Activated CD4-positive, alpha-beta memory T cell treated with anti-CD3 and anti-CD28 coated beads, Interleukin-2, amount 10 ng/mL, durations not matched to agents 7 days and 5 days (primary cell): ENCODE measurements around the gene INO80C. TPM values are rescaled to one million over a fixed set of nuclear protein-coding genes. Genes with fewer than 3 reads are reported as not detected.

Source experiments
- CTCF ChIA-PET: fragments of 350-600 bp; sonication (Branson Sonifier 250); formaldehyde crosslinking; loops from one replicate; lab custom pipeline; 2021; ENCODE audit warnings: antibody characterized with exemption, inconsistent platforms; lab: Charles Lee
- POLR2A ChIA-PET: fragments of 350-600 bp; sonication (Branson Sonifier 250); formaldehyde crosslinking; loops from one replicate; lab custom pipeline; 2021; ENCODE audit warnings: antibody characterized with exemption; lab: Charles Lee
- DNase-seq: peaks from one replicate; pipeline ENCODE4 v3.0.0-alpha.2; 2020
- H3K27ac Mint-ChIP-seq: one replicate; pipeline ENCODE4 v1.8.0; 2021; ENCODE audit warnings: mild to moderate bottlenecking, mixed read lengths
- H3K27me3 Mint-ChIP-seq: one replicate; pipeline ENCODE4 v1.8.0; 2021; ENCODE audit warnings: mixed read lengths
- H3K36me3 Mint-ChIP-seq: one replicate; pipeline ENCODE4 v1.8.0; 2021; ENCODE audit warnings: low read depth, mixed read lengths
- H3K4me1 Mint-ChIP-seq: one replicate; pipeline ENCODE4 v1.8.0; 2021; ENCODE audit warnings: mixed read lengths
- H3K4me3 Mint-ChIP-seq: one replicate; pipeline ENCODE4 v1.8.0; 2021; ENCODE audit warnings: mild to moderate bottlenecking, mixed read lengths
- H3K9me3 Mint-ChIP-seq: one replicate; pipeline ENCODE4 v1.8.0; 2021; ENCODE audit warnings: mixed read lengths
- total RNA-seq, 2 experiments: library from RNA; stranded (reverse); gene quantifications; one replicate each; pipeline ENCODE4 v1.2.3, GENCODE V29; 2021

INO80C gene
- total RNA-seq, 2 experiments from 2014 or later = 18.4 to 18.8 TPM

DNA sequence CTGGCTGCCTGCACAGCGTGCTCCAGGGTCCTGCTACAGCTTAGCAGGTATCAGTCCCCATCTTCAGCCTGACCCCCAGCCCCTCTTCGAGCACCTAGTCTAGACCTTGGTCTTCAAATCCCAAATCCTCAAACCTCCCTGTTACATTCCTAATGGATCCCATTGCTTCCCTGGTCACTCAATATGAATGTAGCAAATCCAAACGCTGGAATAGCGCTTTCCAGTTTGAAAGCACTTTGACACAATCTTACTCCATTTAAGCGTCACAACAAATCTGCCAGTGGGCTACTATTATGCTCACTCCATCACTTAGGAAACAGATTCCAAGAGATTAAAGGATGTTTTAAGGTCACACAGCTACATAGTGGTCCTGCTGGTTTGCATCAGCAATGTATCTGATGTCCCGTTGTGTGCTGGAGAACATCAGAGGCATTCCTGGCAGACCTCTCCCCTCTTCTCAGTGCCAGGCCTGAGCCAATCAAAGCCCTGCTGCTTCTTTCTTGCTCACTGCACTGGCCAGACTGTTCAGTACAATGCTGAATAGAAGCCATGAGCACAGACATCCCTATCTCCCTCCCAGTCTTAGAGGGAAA lies 11.1 kb upstream of the INO80C start:
- Mint-ChIP-seq H3K27ac (no peak overlapping the region), H3K4me1 (no peaks in the 10 kb centered on the region), H3K36me3 (no peaks in the 10 kb centered on the region), H3K4me3 (no peak overlapping the region), H3K27me3 (no peaks in the 10 kb centered on the region), H3K9me3 (no peaks in the 10 kb centered on the region)
- CTCF ChIA-PET = no interaction called here
- no peak for DNase-seq
- POLR2A ChIA-PET = no interaction called here

GRCh38 chr18:35508030-35508429 lies 10.3 kb upstream of the INO80C start:
- H3K27me3 Mint-ChIP-seq = no peaks in the 10 kb centered on the region
- H3K4me1 Mint-ChIP-seq = no peaks in the 10 kb centered on the region
- no peak for DNase-seq
- CTCF ChIA-PET = interaction anchor here (1.0 kb wide), 1 partner anchor 10 kb away, joined by 3 read pairs; no protein-coding TSS in a partner anchor
- no peak overlapping the region for H3K27ac Mint-ChIP-seq
- H3K36me3 Mint-ChIP-seq = no peaks in the 10 kb centered on the region
- no peak overlapping the region for H3K4me3 Mint-ChIP-seq
- POLR2A ChIA-PET = no interaction called here
- no peaks in the 10 kb centered on the region for H3K9me3 Mint-ChIP-seq

DNA sequence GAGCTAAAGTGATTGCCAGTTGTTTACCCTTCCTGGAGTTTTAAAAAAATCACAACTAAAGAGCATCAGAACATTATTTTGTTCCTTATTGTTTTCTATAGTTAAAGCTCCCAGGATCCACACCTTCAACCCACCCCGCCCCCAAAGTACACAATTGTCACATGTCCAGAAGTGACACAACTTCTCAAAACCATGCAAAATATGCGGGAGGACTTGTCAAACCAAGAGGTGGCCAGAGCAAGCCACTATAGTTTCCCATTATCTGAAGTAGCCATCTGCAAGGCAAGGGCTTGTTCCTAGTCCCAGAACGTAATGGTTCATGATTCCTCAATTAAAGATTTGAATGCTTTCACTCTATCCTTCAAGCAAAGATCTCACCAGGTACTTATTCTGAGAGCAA lies 9.9 kb upstream of the INO80C start:
- CTCF ChIA-PET = interaction anchor here (1.0 kb wide), 1 partner anchor 9 kb away, joined by 3 read pairs; no protein-coding TSS in a partner anchor
- Mint-ChIP-seq H3K9me3 (no peaks in the 10 kb centered on the region), H3K27ac (no peak overlapping the region), H3K36me3 (no peaks in the 10 kb centered on the region), H3K27me3 (no peaks in the 10 kb centered on the region), H3K4me1 (no peaks in the 10 kb centered on the region), H3K4me3 (no peak overlapping the region)
- POLR2A ChIA-PET = no interaction called here
- no peak for DNase-seq

DNA sequence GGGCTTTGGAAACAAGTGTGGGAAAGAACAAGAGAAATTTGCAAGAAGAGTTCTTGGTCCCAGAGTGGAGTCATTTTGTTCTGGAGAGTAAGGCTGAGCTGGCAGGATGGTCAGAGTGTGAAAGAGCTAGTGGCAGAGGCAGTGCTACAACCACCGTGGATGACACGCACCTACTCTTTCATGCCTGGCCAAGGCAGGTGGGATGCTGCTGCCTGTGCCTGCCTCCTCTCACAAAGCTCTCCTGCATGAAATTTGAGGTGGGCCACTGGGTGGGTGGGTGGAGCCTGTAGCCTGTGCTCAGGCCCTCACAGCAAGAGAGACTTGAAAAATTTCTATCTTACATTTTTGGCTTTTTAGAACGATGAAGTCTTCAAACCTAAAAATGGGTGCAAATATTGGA lies 9.4 kb upstream of the INO80C start:
- Mint-ChIP-seq H3K27ac (no peak overlapping the region), H3K36me3 (no peaks in the 10 kb centered on the region), H3K9me3 (no peaks in the 10 kb centered on the region), H3K4me1 (peaks cover 1% of the 10 kb centered on the region), H3K4me3 (no peak overlapping the region), H3K27me3 (no peaks in the 10 kb centered on the region)
- ChIA-PET CTCF (interaction anchor here (1.0 kb wide), 1 partner anchor 9 kb away, joined by 3 read pairs; no protein-coding TSS in a partner anchor), POLR2A (no interaction called here)
- DNase-seq = no peak

DNA sequence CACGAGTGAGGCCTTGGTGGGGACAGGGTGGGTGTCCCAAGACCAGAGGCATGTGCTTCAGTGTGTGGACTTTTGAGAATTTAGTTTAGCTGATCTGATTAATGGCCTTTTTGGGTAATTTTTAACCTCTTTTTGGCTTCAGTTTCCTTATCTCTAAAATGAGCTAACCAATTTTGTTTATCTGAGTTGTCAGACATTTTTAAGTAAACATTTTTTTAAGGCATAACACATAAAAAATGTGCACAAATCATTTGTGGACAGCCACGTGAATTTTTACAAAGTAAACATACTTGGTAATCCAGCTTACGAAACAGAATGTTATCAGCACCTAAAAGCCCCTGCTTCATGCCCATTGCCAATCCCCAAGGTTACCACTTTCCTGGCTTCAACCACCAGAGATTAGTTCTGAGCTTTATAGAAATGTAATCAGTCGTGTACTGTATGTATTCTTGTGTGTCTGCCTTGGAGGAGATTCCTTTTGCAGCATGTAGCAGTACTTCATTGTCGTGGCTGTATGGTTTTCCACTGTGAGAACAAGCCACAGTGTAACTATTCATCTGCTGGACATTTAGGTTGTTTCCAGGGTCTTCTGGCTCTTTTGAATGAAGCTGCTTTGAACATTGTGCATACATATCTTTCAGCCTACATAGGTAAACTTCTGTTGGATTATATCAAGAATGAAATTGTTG lies 8.4 kb upstream of the INO80C start:
- no peak overlapping the region for H3K4me3 Mint-ChIP-seq
- ChIA-PET CTCF (no interaction called here), POLR2A (no interaction called here)
- DNase-seq = no peak
- no peaks in the 10 kb centered on the region for H3K9me3 Mint-ChIP-seq
- H3K4me1 Mint-ChIP-seq = peaks cover 3% of the 10 kb centered on the region
- H3K27me3 Mint-ChIP-seq = no peaks in the 10 kb centered on the region
- H3K36me3 Mint-ChIP-seq = no peaks in the 10 kb centered on the region
- H3K27ac Mint-ChIP-seq = no peak overlapping the region

DNA sequence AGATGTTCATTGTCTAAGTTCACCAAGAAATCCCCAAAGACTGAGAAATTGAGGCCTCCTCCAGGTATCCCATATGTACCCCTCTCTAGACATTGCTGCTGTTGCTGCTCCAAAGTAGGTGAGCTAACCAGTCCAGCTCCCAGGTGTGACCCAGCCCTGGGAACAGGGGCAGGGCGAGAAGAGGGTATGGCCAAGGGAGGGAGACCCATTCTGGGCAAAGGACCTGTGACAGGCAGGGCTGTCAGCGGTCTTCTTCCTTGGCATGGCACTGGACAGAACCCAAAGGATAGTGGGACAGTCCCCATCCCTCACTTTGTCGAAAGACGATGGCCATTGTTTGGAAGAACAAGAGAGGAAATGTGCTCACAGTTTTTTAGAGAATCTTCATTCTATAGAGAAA lies 7.2 kb upstream of the INO80C start:
- Mint-ChIP-seq H3K9me3 (no peaks in the 10 kb centered on the region), H3K4me3 (no peak overlapping the region), H3K27me3 (no peaks in the 10 kb centered on the region), H3K36me3 (no peaks in the 10 kb centered on the region), H3K4me1 (peaks cover 5% of the 10 kb centered on the region), H3K27ac (no peak overlapping the region)
- POLR2A ChIA-PET = no interaction called here
- CTCF ChIA-PET = no interaction called here
- DNase-seq = no peak

- Mint-ChIP-seq H3K27me3 (no peaks in the 10 kb centered on the region), H3K27ac (no peak overlapping the region), H3K36me3 (no peaks in the 10 kb centered on the region), H3K4me3 (no peak overlapping the region), H3K9me3 (peaks cover 3% of the 10 kb centered on the region), H3K4me1 (peaks cover 15% of the 10 kb centered on the region)
- no peak for DNase-seq
- POLR2A ChIA-PET = no interaction called here
- CTCF ChIA-PET = interaction anchor here (0.6 kb wide), 1 partner anchor 95 kb away, joined by 4 read pairs; no protein-coding TSS in a partner anchor
These were observed 4.3 kb upstream of the INO80C start for GRCh38 chr18:35502052-35502451.

DNA sequence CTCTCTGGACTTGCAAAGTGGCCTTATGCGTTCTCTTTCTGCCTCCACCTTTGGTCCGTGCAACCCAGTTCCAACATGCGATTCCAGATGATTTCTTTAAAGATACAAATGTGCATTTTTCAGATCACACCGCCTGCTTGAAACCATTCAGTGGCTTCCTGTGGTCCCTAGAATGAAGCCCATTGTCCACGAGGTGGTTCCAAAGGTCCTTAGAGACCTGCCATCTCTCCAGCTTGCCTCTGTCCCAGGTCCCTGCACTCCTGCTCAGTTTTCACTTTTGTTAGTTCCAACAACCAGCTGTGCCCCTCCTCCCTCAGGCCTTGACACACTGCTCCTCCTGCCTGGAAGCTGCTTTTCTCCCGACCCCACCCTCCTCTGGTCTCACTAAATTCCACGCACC lies 3.6 kb upstream of the INO80C start:
- ChIA-PET CTCF (no interaction called here), POLR2A (no interaction called here)
- peaks cover 3% of the 10 kb centered on the region for H3K9me3 Mint-ChIP-seq
- peaks cover 20% of the 10 kb centered on the region for H3K4me1 Mint-ChIP-seq
- no peak for DNase-seq
- H3K27ac Mint-ChIP-seq = no peak overlapping the region
- H3K36me3 Mint-ChIP-seq = no peaks in the 10 kb centered on the region
- no peaks in the 10 kb centered on the region for H3K27me3 Mint-ChIP-seq
- H3K4me3 Mint-ChIP-seq = no peak overlapping the region

DNA sequence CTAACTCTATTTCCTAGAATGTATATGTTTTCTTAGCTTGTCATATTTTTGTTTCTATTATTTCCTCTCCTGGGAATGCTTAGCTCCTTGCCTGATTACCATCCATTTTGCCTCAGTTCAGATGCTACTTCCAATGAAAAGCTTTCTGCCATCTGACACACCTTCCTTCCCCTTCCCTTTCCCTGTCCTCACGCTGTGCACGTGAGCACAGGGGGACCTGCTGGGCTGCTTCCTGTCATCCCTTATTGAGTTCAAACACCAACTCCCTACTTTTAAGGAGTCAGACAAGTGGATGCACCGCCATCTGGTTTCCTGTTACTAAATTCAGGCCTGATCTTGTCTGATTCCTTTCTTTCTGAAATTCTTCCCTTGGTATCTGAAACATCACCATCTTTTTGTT lies 2.4 kb upstream of the INO80C start:
- H3K9me3 Mint-ChIP-seq = peaks cover 3% of the 10 kb centered on the region
- POLR2A ChIA-PET = no interaction called here
- CTCF ChIA-PET = no interaction called here

DNA sequence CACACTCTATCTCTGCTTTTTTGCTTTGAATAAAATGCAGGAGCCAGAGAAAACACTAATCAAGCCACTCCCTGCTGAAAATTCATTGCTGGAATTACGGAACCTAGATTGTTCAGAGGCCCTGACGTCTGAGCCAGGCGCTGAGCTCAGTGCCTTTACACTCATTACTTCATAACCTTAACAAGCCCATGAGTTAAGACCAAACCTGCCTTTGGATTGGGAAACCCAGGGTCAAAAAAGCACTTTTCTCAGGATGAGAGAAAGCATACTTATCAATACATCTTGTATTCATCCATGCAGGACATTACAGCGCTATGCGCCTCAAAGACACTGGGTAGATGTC lies 762 bp downstream of the INO80C start:
- POLR2A ChIA-PET = interaction anchor here (0.6 to 2.6 kb wide), 15 partner anchors 9 to 633 kb away, joined by 3 to 18 read pairs (median 5); partner anchors contain the start of genes ELP2, GALNT1, RMP24 and ZNF24
- H3K36me3 Mint-ChIP-seq = no peaks in the 10 kb centered on the region
- H3K4me3 Mint-ChIP-seq = peak overlapping the region; percentile 87
- no peaks in the 10 kb centered on the region for H3K27me3 Mint-ChIP-seq
- CTCF ChIA-PET = interaction anchor here (1.0 to 1.6 kb wide), 5 partner anchors 18 to 455 kb away, joined by 3 to 4 read pairs (median 3); partner anchors contain the start of gene ZSCAN30
- H3K4me1 Mint-ChIP-seq = peaks cover 26% of the 10 kb centered on the region
- no peak for DNase-seq
- peaks cover 3% of the 10 kb centered on the region for H3K9me3 Mint-ChIP-seq
- peak overlapping the region; percentile 91 for H3K27ac Mint-ChIP-seq

More for the DNA sequence above, 2.4 kb upstream of the INO80C start:
- DNase-seq = no peak
- Mint-ChIP-seq H3K4me3 (no peak overlapping the region), H3K36me3 (no peaks in the 10 kb centered on the region), H3K27ac (no peak overlapping the region), H3K27me3 (no peaks in the 10 kb centered on the region), H3K4me1 (peaks cover 25% of the 10 kb centered on the region)

GRCh38 chr18:35495536-35496314 lies 2.0 kb downstream of the INO80C start:
- Mint-ChIP-seq H3K9me3 (peaks cover 3% of the 10 kb centered on the region), H3K4me3 (no peak overlapping the region), H3K27ac (no peak overlapping the region), H3K36me3 (no peaks in the 10 kb centered on the region), H3K4me1 (peaks cover 26% of the 10 kb centered on the region), H3K27me3 (no peaks in the 10 kb centered on the region)
- ChIA-PET POLR2A (interaction anchor here (2.6 kb wide), 1 partner anchor 477 kb away, joined by 10 read pairs; the partner anchor contains the start of gene RMP24), CTCF (interaction anchor here (1.5 kb wide), 1 partner anchor 17 kb away, joined by 4 read pairs; no protein-coding TSS in a partner anchor)
- DNase-seq = no peak

DNA sequence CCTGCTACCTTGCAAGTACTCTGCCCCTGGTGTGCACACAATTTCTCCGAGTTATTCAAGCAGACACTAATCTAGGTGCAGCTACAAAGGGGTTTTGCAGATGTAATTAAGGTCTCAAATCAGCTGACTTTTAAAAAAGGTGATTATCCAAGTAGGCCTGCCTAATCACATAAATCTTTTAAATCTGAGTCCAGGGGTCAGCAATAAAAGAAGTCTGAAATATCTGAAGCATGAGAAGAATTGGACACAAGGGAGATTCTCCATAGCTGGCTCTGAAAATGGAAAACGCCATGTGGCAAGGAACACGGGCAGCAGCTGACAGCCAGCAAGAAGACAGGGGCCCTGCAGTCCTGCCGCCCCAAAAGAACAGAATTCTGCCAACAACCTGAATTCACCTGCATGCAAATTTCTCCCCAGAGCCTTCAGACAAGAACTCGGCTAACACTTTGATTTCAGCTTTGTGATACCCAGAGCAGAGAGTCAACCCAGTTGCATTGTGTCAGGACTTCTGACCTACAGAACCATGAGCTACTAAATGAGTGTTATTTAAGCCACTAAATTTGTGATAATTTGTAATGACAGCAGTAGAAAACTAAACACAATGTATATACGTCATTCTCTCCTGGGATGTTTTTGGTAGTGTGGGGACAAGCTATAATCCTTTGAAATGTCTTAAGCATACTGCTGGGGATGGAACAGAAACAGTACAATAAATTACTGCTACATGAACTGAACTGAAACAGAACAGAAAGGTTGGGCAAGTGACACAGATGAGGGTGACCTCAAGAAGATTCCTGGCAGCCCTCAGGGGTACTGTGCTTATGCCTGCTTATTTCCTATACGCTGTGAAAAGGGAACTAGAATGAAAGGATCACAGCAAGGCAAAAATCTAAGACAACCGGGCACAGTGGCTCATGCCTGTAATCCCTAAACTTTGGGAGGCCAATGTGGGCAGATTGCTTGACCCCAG lies 3.2 kb downstream of the INO80C start:
- no peaks in the 10 kb centered on the region for H3K36me3 Mint-ChIP-seq
- ChIA-PET POLR2A (no interaction called here), CTCF (no interaction called here)
- H3K9me3 Mint-ChIP-seq = peaks cover 3% of the 10 kb centered on the region
- no peak overlapping the region for H3K4me3 Mint-ChIP-seq
- DNase-seq = no peak
- H3K27ac Mint-ChIP-seq = no peak overlapping the region
- no peaks in the 10 kb centered on the region for H3K27me3 Mint-ChIP-seq
- H3K4me1 Mint-ChIP-seq = peaks cover 24% of the 10 kb centered on the region
